Nephron (organoid): Measurements from ENCODE around the gene PARD3.

Experiments used
- H3K27ac Mint-ChIP-seq, 3 experiments: 2 replicates each; pipeline ENCODE4 v1.8.0; 2020; ENCODE audit warnings: mixed read lengths in 3 of 3, mild to moderate bottlenecking in 2 of 3, moderate library complexity in 1 of 3
- H3K27me3 Mint-ChIP-seq: 2 replicates; pipeline ENCODE4 v1.8.0; 2021; ENCODE audit warnings: low read depth, mild to moderate bottlenecking, moderate library complexity, mixed read lengths
- H3K36me3 Mint-ChIP-seq: 2 replicates; pipeline ENCODE4 v1.8.0; 2020; ENCODE audit warnings: low read depth, mixed read lengths
- H3K4me1 Mint-ChIP-seq: 2 replicates; pipeline ENCODE4 v1.8.0; 2020; ENCODE audit warnings: mixed read lengths
- H3K4me3 Mint-ChIP-seq, 3 experiments: 2 replicates each; pipeline ENCODE4 v1.8.0; 2020; ENCODE audit warnings: mild to moderate bottlenecking in 3 of 3, mixed read lengths in 3 of 3, moderate library complexity in 2 of 3
- H3K9me3 Mint-ChIP-seq: 2 replicates; pipeline ENCODE4 v1.8.0; 2020; ENCODE audit warnings: mixed read lengths
- TF ChIP-seq, protein P1 (sequence below), 3 experiments: fragments of 200-600 bp; sonication (generic); IDR thresholded peaks; one replicate each; pipeline ENCODE4 v1.5.0; 2021; ENCODE audit warnings: antibody characterized with exemption in 3 of 3; ENCODE audit not compliant: unreplicated experiment in 3 of 3

The PARD3 gene

DNA sequence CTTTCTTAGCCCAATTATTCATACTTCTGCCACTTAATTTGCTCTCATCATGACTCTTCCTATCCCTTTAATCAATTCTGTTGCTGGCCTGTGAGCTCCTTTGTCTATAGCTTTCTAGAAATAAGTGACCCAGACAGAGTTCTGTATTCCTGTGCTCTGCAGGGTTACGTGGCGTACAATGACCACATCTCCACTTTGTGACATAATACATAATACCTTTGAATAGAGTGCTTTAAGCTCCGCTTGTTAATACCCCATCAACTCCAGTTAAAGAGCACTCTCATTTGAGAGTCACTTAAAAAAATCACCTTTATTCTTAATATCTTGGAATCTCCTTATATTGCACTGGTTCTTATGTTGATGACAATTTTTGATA lies 619.0 kb downstream of the PARD3 start:
- no peaks in the 10 kb centered on the region for H3K36me3 Mint-ChIP-seq

DNA sequence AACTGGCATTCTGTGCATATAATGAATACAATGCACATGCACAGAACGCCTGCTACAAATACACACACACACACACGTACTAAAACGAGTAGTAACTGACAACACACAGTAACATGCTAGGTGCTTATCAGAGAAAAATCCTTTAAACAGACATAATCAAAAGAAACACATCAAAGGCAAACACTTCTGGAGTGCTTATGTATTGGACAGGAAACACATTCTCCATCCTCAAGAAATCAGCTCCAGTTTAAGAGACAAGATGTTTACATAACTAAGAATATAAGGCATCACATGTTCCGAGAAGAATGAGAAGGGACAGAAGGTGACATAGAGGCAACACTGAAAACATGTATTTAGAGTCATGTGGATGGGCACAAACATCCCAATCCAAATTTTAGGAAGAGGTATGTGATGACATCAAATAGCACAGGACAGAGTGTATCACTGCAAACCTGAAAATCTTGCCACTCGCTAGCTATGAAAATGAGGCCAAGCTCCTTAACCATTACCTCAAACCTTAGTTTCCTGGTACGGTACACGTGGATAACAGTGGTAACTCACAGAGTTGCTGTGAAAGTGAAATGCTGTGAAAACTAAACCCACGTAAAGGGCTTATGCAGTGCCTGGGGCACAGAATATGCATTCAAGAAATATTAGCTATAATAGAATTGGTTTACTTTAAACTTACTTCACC lies 619.6 kb downstream of the PARD3 start:
- Mint-ChIP-seq H3K27me3 (no peaks in the 10 kb centered on the region), H3K4me1 (peaks cover 69% of the 10 kb centered on the region), H3K4me3 (no peak overlapping the region), H3K36me3 (no peaks in the 10 kb centered on the region), H3K9me3 (no peaks in the 10 kb centered on the region), H3K27ac (peak overlapping the region; percentile 62 to 84 (median 76))
- TF ChIP-seq, protein P1, sequence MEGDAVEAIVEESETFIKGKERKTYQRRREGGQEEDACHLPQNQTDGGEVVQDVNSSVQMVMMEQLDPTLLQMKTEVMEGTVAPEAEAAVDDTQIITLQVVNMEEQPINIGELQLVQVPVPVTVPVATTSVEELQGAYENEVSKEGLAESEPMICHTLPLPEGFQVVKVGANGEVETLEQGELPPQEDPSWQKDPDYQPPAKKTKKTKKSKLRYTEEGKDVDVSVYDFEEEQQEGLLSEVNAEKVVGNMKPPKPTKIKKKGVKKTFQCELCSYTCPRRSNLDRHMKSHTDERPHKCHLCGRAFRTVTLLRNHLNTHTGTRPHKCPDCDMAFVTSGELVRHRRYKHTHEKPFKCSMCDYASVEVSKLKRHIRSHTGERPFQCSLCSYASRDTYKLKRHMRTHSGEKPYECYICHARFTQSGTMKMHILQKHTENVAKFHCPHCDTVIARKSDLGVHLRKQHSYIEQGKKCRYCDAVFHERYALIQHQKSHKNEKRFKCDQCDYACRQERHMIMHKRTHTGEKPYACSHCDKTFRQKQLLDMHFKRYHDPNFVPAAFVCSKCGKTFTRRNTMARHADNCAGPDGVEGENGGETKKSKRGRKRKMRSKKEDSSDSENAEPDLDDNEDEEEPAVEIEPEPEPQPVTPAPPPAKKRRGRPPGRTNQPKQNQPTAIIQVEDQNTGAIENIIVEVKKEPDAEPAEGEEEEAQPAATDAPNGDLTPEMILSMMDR (IDR thresholded peaks at IDR 0.05; ENCODE audit: unreplicated experiment in 3 of 3), result no peak

More for the DNA sequence above, 619.0 kb downstream of the PARD3 start:
- Mint-ChIP-seq H3K27me3 (no peaks in the 10 kb centered on the region), H3K4me3 (no peak overlapping the region), H3K27ac (peak overlapping the region; percentile 29 to 84 (median 76)), H3K4me1 (peaks cover 66% of the 10 kb centered on the region), H3K9me3 (no peaks in the 10 kb centered on the region)
- TF ChIP-seq, protein P1 (IDR thresholded peaks at IDR 0.05; ENCODE audit: unreplicated experiment in 3 of 3), result no peak

DNA sequence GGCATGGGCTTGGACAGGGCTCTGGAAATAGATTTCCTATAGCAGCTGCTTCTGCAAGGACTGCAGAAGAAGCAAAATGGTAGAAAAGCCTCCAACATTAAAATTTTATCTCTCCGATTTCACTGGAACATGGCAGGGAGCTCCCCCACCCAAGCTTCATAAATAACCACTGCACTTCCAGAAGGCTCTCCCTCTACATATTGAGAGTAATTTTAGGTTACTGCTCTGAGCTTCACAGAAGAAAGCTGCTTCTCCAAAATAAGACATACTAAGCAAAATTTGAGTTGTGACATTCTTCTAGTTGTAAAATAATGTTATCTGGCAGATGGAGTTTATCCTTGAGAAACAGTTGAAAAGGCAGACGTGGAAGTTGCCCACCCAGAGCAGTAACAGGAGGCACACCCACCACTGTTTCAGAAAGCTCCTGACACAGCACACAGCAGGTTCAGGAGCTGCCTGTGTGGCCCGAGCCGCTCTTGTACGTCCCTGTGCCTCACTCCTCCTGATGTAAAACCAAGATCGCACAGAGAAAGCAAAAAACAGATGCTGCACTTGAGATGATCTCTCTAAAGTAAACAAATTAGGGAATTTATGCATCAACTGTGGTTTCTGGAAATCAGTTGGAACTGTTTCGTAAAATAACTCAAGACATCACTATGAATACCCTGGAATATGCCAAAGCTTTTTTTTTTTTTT lies 621.0 kb downstream of the PARD3 start:
- no peaks in the 10 kb centered on the region for H3K36me3 Mint-ChIP-seq
- H3K27me3 Mint-ChIP-seq, result no peaks in the 10 kb centered on the region
- H3K9me3 Mint-ChIP-seq, result no peaks in the 10 kb centered on the region
- peaks cover 65% of the 10 kb centered on the region for H3K4me1 Mint-ChIP-seq
- peak overlapping the region; percentile 81 to 92 (median 84) for H3K27ac Mint-ChIP-seq
- TF ChIP-seq, protein P1 (IDR thresholded peaks at IDR 0.05; ENCODE audit: unreplicated experiment in 3 of 3), result no peak
- peak overlapping the region in 2 of 3 experiments; percentile 10 to 41 for H3K4me3 Mint-ChIP-seq

DNA sequence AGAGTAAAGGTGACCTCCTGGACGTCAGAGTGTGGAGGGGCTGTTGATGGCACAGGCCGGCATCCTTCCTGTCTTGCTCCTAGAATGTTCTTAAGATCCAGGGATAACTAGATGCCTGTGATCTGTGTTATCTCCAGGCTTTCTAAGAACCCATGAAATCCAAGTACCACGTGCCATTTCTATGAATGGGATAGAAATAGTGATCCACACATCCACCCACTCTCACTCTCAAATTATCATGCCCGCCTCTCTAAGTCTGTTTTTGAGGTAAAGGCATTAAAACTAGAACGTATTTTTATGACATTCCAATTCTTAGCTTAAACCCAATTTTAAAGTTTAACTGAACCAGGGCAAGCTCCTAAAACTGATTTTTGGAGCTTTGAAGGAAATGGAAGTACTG lies 622.5 kb downstream of the PARD3 start:
- Mint-ChIP-seq H3K9me3 (no peaks in the 10 kb centered on the region), H3K36me3 (no peaks in the 10 kb centered on the region), H3K4me3 (no peak overlapping the region)

DNA sequence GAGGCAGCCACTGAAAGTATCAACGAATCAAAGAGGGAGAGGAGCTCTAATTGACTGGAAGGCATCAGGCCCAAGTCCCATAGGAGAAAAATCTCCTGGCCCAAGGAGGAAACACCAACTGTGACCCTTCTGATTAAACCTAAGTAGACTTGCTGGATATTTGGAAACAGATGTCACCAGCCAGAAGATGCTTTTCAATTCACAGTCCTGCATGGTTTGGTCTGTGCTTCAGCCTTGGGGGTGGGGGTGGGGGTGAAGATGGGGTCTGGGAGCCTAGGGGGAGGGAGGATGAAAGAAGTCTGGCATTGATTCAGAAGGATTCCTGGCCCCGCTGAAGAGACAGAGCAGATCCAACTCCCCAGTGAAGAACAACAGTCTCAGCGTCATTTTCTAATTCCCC lies 623.7 kb downstream of the PARD3 start:
- H3K36me3 Mint-ChIP-seq, result no peaks in the 10 kb centered on the region
- no peaks in the 10 kb centered on the region for H3K27me3 Mint-ChIP-seq
- TF ChIP-seq, protein P1 (IDR thresholded peaks at IDR 0.05; ENCODE audit: unreplicated experiment in 3 of 3), result no peak
- H3K9me3 Mint-ChIP-seq, result no peaks in the 10 kb centered on the region
- H3K4me1 Mint-ChIP-seq, result peaks cover 74% of the 10 kb centered on the region
- H3K27ac Mint-ChIP-seq, result peak overlapping the region; percentile 84 to 91 (median 87)
- H3K4me3 Mint-ChIP-seq, result no peak overlapping the region

More for the DNA sequence above, 622.5 kb downstream of the PARD3 start:
- Mint-ChIP-seq H3K27ac (peak overlapping the region; percentile 74 to 91 (median 84)), H3K4me1 (peaks cover 68% of the 10 kb centered on the region), H3K27me3 (no peaks in the 10 kb centered on the region)
- TF ChIP-seq, protein P1 (IDR thresholded peaks at IDR 0.05; ENCODE audit: unreplicated experiment in 3 of 3), result no peak
